ENCODE results near the gene UST. TPM values are rescaled to one million over a fixed set of nuclear protein-coding genes. Genes with fewer than 3 reads are reported as not detected.
"Not testable (repeated sequence)": the region's sequence is repeated elsewhere in the genome, so short reads cannot be mapped to it uniquely, and the experiment has no call there.

The UST gene
- total and polyA plus RNA-seq, 2 of the 8 experiments (the other 6 are each of a cell fraction or from before 2014, with no cell fraction given), result 13.5 to 34.5 TPM

DNA sequence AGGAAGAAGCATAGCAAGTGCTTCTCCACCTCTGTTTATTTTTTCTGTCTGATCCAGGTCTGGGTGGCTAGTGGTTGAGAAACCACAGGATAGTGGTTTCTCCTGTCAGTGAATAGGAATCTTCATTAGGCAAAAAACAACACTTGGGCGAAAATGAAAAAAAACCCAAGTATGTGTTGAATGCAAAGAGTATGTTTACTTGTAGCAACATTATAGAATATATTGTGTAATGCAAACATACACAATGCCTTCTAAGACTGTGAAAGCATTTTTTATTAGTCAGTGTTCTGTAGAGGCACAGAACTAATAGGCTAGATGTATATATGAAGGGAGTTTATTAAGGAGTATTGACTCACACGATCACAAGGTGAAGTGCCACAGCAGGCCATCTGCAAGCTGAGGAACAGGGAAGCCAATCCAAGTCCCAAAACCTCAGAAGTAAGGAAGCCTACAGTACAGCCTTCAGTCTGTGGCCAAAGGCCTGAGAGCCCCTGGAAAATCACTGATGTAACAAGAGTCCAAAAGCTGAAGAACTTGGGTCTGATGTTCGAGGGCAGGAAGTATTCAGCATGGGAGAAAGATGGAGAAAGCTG lies 111.1 kb downstream of the UST start (continued):
- TF ChIP-seq KDM5A (IDR thresholded peaks at IDR 0.05; ENCODE audit: low read length) (no peak), YY1 (IDR thresholded peaks at IDR 0.05; ENCODE audit: low read depth, low read length) (no peak), ATF2 (IDR thresholded peaks at IDR 0.05; ENCODE audit: low read length) (no peak), RXRA (IDR thresholded peaks at IDR 0.05; ENCODE audit: insufficient read depth, low read depth, low read length) (no peak)

GRCh38 chr6:148864132-148864531 lies 117.3 kb downstream of the UST start:
- H3K9ac ChIP-seq (replicated peaks in 1 of 4; ENCODE audit: extremely low read depth in 1 of 4, low read depth in 3 of 4, low read length in 3 of 4); H3K9me3 ChIP-seq (ENCODE audit: insufficient read depth in 2 of 2, low read depth in 1 of 2, low read length in 1 of 2); H2BK15ac ChIP-seq (ENCODE audit: low read length); H3K14ac ChIP-seq (ENCODE audit: insufficient read length); H2BK20ac ChIP-seq (ENCODE audit: low read length); H4K91ac ChIP-seq (replicated peaks; ENCODE audit: insufficient read length, low read length); H2AK5ac ChIP-seq (ENCODE audit: low read depth, low read length); H3K79me1 ChIP-seq (ENCODE audit: low read depth, low read length); H3K56ac ChIP-seq (replicated peaks; ENCODE audit: insufficient read length, low read depth, low read length); H3K4ac ChIP-seq (replicated peaks; ENCODE audit: insufficient read length, low read depth, low read length); H3K36me3 ChIP-seq (ENCODE audit: control insufficient read depth in 2 of 4, insufficient read depth in 4 of 4, low read length in 3 of 4); H4K20me1 ChIP-seq (replicated peaks in 1 of 2; ENCODE audit: control insufficient read depth in 1 of 2, insufficient read depth in 2 of 2, low read length in 2 of 2); H3K23ac ChIP-seq (ENCODE audit: insufficient read length); H3K18ac ChIP-seq (ENCODE audit: extremely low read depth, low read length); H3K27me3 ChIP-seq (replicated peaks in 1 of 4; ENCODE audit: control insufficient read depth in 3 of 4, extremely low read depth in 1 of 4, insufficient read depth in 3 of 4, low read length in 3 of 4); H3K27ac ChIP-seq (ENCODE audit: low read depth, low read length); H3K23me2 ChIP-seq (ENCODE audit: low read depth, low read length); H2BK12ac ChIP-seq (ENCODE audit: low read depth, low read length); H4K8ac ChIP-seq (ENCODE audit: extremely low read depth, insufficient read depth, low read length); H4K5ac ChIP-seq (ENCODE audit: insufficient read length, low read depth, low read length); FAIRE-seq; H2AFZ ChIP-seq (ENCODE audit: low read length); H2BK120ac ChIP-seq (replicated peaks; ENCODE audit: low read depth, low read length); H2BK5ac ChIP-seq (ENCODE audit: low read depth, low read length); H3K4me3 ChIP-seq (ENCODE audit: extremely low read depth in 1 of 4, insufficient read depth in 2 of 4, low read depth in 3 of 4, low read length in 4 of 4): not testable (repeated sequence)
- Histone ChIP-seq H3K79me2 (ENCODE audit: control insufficient read depth in 1 of 2, insufficient read depth in 2 of 2, low read length in 2 of 2) (peaks cover 6 to 58% of the 10 kb centered on the region in 2 experiments; a peak in 3 of 4 replicates), H3K4me2 (ENCODE audit: insufficient read depth in 1 of 2, low read depth in 2 of 2, low read length in 2 of 2) (peak overlapping the region; percentile 18 to 33; a peak in 2 of 4 replicates), H3K4me1 (replicated peaks in 1 of 4; ENCODE audit: control insufficient read depth in 3 of 4, insufficient read depth in 4 of 4, low read length in 3 of 4) (peaks cover 3 to 20% (median 13%) of the 10 kb centered on the region in 4 experiments)
- POLR2A ChIA-PET (ENCODE audit: partially characterized antibody), result interaction anchor here (1.1 kb wide), 1 partner anchor 17 kb away, joined by 3 read pairs; no protein-coding TSS in a partner anchor
- peak in 1 of 2 experiments; percentile 60 for DNase-seq (ENCODE audit: low read depth in 1 of 2, low spot score in 2 of 2)
- WGBS, 2 experiments (ENCODE audit: extremely low coverage in 1 of 2, insufficient coverage in 1 of 2, insufficient read length in 1 of 2, insufficient replicate concordance in 2 of 2, low coverage in 1 of 2, low lambda C conversion rate in 2 of 2, missing lambda C conversion rate in 1 of 2), result 63% methylated on average over 16 of the region's 16 CpGs; no CpG with 5 or more reads in 1 of the 2 experiments
- CTCF ChIA-PET (ENCODE audit: partially characterized antibody), result interaction anchor here (0.9 to 1.3 kb wide), 6 partner anchors 10 to 110 kb away, joined by 3 to 5 read pairs (median 3); no protein-coding TSS in a partner anchor

All from H1 (cell line).